LNCAP (cell line): ENCODE data around the gene MAGI2.

Source experiments
- CTCF ChIP-seq: fragments of 450-650 bp; IDR thresholded peaks from 2 replicates; pipeline ENCODE4 v1.5.1; 2017; ENCODE audit warnings: mild to moderate bottlenecking

MAGI2 gene

GRCh38 chr7:78020136-78020873, 1433.2 kb downstream of the MAGI2 start:
- TF ChIP-seq CTCF, result peak; percentile 75

- no peak for TF ChIP-seq CTCF
Measured at GRCh38 chr7:78019447-78020135, 1433.9 kb downstream of the MAGI2 start.

- no peak for TF ChIP-seq CTCF
Measured at GRCh38 chr7:78018641-78019446, 1434.6 kb downstream of the MAGI2 start.

GRCh38 chr7:78017591-78018100, 1435.8 kb downstream of the MAGI2 start:
- no peak for TF ChIP-seq CTCF

GRCh38 chr7:78015574-78016260, 1437.8 kb downstream of the MAGI2 start:
- TF ChIP-seq CTCF, result no peak

GRCh38 chr7:78014401-78014800, 1439.1 kb downstream of the MAGI2 start:
- TF ChIP-seq CTCF, result no peak

- no peak for TF ChIP-seq CTCF
Measured at GRCh38 chr7:78013386-78013785, 1440.1 kb downstream of the MAGI2 start.
